NB4 (cell line): ENCODE data around the gene PIGBOS1.

Experiments used
- DNase-seq: peaks from one replicate; pipeline ENCODE4 v3.0.0; 2010; ENCODE audit warnings: low read depth
- H3K4me3 ChIP-seq: one replicate; pipeline ENCODE4 v1.5.1; 2011; ENCODE audit warnings: mild to moderate bottlenecking, low read depth, low read length, moderate library complexity
- MYC ChIP-seq: IDR thresholded peaks from 2 replicates; pipeline ENCODE4 v1.6.1; 2011; ENCODE audit warnings: low read depth, low read length
- POLR2A ChIP-seq: IDR thresholded peaks from 2 replicates; pipeline ENCODE4 v1.6.1; 2011; ENCODE audit warnings: mild to moderate bottlenecking; ENCODE audit not compliant: insufficient read length; ENCODE audit errors: extremely low read depth
- TF ChIP-seq, protein P1 (sequence below): IDR thresholded peaks from one replicate; pipeline ENCODE4 v1.5.1; 2012; ENCODE audit warnings: low read depth, low read length
- TF ChIP-seq, protein P2 (sequence below): IDR thresholded peaks from 2 replicates; pipeline ENCODE4 v1.6.1; 2011; ENCODE audit warnings: low read depth, low read length

PIGBOS1 gene, protein sequence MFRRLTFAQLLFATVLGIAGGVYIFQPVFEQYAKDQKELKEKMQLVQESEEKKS

DNA sequence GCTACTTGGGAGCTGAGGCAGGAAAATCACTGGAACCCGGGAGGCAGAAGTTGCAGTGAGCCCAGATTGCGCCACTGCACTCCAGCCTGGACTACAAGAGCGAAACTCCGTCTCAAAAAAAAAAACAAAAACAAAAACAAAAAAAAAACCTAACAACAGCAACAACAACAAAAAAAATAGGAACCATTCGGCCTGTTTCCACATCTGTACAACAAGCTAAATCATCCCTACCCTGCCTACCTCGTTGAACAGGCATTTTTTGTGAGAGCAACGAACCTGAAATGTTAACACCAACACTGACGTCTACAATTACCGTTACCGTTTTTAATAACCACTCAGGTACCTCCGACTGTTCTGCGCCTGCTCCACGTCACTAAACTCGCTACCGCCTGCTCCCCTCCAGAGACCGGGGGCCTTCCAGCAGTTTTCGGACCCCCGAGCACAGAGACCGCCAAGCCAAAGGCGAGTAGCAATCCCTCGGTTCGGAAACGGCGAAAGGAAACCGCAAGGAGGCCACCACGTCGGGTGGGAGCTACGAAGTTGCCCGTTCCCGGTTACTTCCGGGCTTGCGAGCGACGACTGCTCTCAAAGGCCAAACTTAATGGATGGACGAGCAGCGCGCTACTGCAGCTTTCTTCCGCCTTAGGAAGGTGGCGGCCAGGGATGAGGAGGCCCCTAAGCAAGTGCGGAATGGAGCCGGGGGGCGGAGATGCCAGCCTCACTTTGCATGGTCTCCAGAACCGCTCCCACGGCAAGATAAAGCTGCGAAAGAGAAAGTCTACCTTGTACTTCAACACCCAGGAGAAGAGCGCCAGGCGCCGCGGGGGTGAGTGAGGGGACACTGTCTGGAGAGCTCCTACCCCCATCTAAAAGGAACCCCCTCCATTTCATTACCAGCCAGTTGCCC is at the start of gene PIGBOS1, which contains the start of gene PIGB:
TSS of gene PIGBOS1 (minus strand) at position 536 of the 907 bp plus-strand sequence. CDS start 1,331 bp downstream, outside the sequence.
TSS of gene PIGB (plus strand) at position 635 of the 907 bp plus-strand sequence. CDS start at position 664, 29 bp downstream.
- TF ChIP-seq MYC (peak; percentile 88), POLR2A (peak; percentile 84)
- TF ChIP-seq, protein P1, sequence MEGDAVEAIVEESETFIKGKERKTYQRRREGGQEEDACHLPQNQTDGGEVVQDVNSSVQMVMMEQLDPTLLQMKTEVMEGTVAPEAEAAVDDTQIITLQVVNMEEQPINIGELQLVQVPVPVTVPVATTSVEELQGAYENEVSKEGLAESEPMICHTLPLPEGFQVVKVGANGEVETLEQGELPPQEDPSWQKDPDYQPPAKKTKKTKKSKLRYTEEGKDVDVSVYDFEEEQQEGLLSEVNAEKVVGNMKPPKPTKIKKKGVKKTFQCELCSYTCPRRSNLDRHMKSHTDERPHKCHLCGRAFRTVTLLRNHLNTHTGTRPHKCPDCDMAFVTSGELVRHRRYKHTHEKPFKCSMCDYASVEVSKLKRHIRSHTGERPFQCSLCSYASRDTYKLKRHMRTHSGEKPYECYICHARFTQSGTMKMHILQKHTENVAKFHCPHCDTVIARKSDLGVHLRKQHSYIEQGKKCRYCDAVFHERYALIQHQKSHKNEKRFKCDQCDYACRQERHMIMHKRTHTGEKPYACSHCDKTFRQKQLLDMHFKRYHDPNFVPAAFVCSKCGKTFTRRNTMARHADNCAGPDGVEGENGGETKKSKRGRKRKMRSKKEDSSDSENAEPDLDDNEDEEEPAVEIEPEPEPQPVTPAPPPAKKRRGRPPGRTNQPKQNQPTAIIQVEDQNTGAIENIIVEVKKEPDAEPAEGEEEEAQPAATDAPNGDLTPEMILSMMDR: no peak
- TF ChIP-seq, protein P2, sequence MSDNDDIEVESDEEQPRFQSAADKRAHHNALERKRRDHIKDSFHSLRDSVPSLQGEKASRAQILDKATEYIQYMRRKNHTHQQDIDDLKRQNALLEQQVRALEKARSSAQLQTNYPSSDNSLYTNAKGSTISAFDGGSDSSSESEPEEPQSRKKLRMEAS: peak; percentile 76
- peak within 1 kb of the TSS; percentile 97 for H3K4me3 ChIP-seq
- DNase-seq: peak; percentile 95

DNA sequence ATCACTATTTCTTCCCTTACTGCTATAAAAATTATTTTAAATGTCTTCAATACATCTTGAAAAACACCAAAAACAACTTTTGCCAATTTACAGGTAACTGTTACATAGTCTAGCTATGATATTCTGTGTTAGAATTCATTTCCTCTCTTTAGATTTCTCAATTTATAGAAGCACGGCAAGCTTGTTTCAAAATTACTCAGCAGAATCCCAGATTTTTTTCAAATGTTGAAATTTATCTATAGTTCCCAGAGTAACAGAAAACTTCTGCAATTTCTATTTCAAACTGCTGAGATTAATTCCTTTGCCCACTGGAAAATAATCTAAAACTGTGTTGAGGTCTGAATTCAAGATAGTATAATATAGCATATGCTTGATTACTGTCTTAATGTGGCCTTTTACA is 48.1 kb upstream of the PIGBOS1 start:
- no peak for DNase-seq
- no peak for TF ChIP-seq POLR2A
- TF ChIP-seq MYC: no peak
- TF ChIP-seq, protein P2: no peak
- TF ChIP-seq, protein P1: no peak
- H3K4me3 ChIP-seq: no peak overlapping the region

DNA sequence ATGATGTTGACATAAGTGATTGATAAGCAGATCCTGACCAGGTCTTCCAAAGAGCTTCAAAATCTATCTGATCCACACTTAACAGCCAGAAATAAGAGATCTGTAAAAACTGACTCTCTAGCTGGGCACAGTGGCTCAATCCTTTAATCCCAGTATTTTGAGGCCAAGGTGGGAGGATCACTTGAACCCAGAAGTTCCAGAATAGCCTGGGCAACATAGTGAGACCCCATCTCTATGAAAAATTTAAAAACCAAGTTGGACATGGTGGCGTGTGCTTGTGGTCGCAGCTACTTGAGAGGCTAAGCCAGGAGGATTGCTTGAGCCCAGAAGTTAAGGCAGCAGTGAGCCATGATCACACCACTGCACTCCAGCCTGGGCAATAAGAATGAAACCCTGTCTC is 43.7 kb upstream of the PIGBOS1 start:
- TF ChIP-seq, protein P2: no peak
- TF ChIP-seq, protein P1: no peak
- no peak for TF ChIP-seq POLR2A
- no peak for TF ChIP-seq MYC
- H3K4me3 ChIP-seq: no peak overlapping the region
- no peak for DNase-seq

DNA sequence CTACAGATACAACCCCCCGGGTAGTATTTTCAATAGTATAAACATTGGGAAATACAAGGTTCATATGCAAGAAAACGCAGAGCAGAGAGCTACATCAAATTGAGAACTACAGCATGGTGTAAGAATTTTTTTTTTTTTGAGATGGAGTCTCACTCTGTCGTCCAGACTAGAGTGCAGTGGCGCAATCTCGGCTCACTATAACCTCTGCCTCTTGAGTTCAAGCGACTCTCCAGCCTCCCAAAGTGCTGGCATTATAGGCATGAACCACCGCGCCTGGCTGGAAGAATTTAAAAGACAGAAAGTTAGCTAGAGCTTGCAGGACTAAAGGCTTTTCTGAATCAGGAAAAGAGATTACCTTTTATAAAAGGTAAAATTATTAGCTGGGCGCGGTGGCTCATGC is 42.1 kb upstream of the PIGBOS1 start:
- TF ChIP-seq POLR2A (no peak), MYC (no peak)
- TF ChIP-seq, protein P2: no peak
- TF ChIP-seq, protein P1: no peak
- no peak overlapping the region for H3K4me3 ChIP-seq
- DNase-seq: no peak

DNA sequence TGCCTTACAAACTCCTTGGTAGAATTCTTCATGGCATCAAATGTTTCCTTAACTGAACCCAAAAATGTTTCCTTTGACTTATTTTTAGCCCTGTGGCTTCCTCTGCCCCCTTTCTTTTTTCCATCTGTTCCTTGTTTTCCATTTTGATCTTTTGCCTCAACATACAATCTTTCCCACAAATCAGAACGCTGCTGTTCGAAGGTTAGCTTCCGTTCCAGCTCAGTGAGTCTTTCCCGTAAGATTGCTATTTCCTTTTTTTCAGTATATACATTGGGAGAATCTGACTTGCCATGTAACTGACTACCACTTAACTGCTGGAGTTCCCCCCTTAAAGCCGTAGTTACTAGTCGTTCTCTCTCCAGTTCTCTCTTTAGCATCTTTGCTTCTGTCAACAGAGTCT is 41.3 kb upstream of the PIGBOS1 start:
- no peak for TF ChIP-seq MYC
- no peak for TF ChIP-seq POLR2A
- TF ChIP-seq, protein P2: no peak
- TF ChIP-seq, protein P1: no peak
- no peak overlapping the region for H3K4me3 ChIP-seq
- no peak for DNase-seq
